Liver (tissue), 9 donors: ENCODE results near the gene DDX52. TPM values are rescaled to one million over a fixed set of nuclear protein-coding genes. Genes with fewer than 3 reads are reported as not detected.

Source experiments
- DNase-seq: peaks from one replicate; pipeline ENCODE4 v3.0.0-alpha.2; 2017; ENCODE audit warnings: low spot score
- H3K27ac ChIP-seq, 2 donors: one replicate each; pipeline ENCODE4 v1.7.0; 2013; ENCODE audit warnings: inconsistent platforms in 2 of 2, low read length in 2 of 2, control low read depth in 1 of 2, low read depth in 1 of 2, mild to moderate bottlenecking in 1 of 2
- H3K27me3 ChIP-seq, 4 donors: one replicate each; pipeline versions ENCODE4 v1.6.1 to v1.7.0; 2013; ENCODE audit warnings: low read length in 3 of 4, inconsistent platforms in 1 of 4, mild to moderate bottlenecking in 1 of 4, moderate library complexity in 1 of 4; ENCODE audit not compliant: control insufficient read depth in 4 of 4, insufficient read depth in 4 of 4
- H3K36me3 ChIP-seq, 4 donors: one replicate each; pipeline versions ENCODE4 v1.6.1 to v1.7.0; 2013; ENCODE audit warnings: low read length in 3 of 4, mild to moderate bottlenecking in 3 of 4, low read depth in 1 of 4, moderate library complexity in 1 of 4; ENCODE audit not compliant: control insufficient read depth in 4 of 4, insufficient read depth in 3 of 4
- H3K4me1 ChIP-seq, 4 donors: one replicate each; pipeline versions ENCODE4 v1.6.1 to v1.7.0; 2013; ENCODE audit warnings: low read length in 3 of 4, mild to moderate bottlenecking in 3 of 4, moderate library complexity in 1 of 4; ENCODE audit not compliant: control insufficient read depth in 4 of 4, insufficient read depth in 4 of 4
- H3K4me3 ChIP-seq, 3 donors: one replicate each; pipeline versions ENCODE4 v1.6.1 to v1.7.0; 2013; ENCODE audit warnings: low read length in 3 of 3, control low read depth in 1 of 3, low read depth in 1 of 3, mild to moderate bottlenecking in 1 of 3
- H3K9ac ChIP-seq, 2 donors: one replicate each; pipeline ENCODE4 v1.7.0; 2013; ENCODE audit warnings: low read length in 2 of 2, mild to moderate bottlenecking in 2 of 2, moderate library complexity in 2 of 2, control low read depth in 1 of 2, low read depth in 1 of 2
- H3K9me3 ChIP-seq, 4 donors: one replicate each; pipeline versions ENCODE4 v1.6.1 to v1.7.0; 2013; ENCODE audit warnings: low read length in 3 of 4; ENCODE audit not compliant: control insufficient read depth in 4 of 4
- EGR1 ChIP-seq, 2 donors: IDR thresholded peaks; 2 replicates each; pipeline ENCODE4 v1.6.1; 2016 to 2018; ENCODE audit warnings: antibody characterized with exemption in 2 of 2, low read depth in 2 of 2
- FOXA1 ChIP-seq: IDR thresholded peaks from 2 replicates; pipeline ENCODE4 v1.6.1; 2016; ENCODE audit warnings: antibody characterized with exemption
- FOXA2 ChIP-seq: IDR thresholded peaks from 2 replicates; pipeline ENCODE4 v1.6.1; 2016; ENCODE audit warnings: antibody characterized with exemption
- GABPA ChIP-seq, 2 donors: IDR thresholded peaks in 1 of 2; conservative IDR thresholded peaks in 1 of 2; 2 replicates each; pipeline ENCODE4 v1.6.1; 2016; ENCODE audit warnings: antibody characterized with exemption in 2 of 2, mild to moderate bottlenecking in 1 of 2, moderate library complexity in 1 of 2
- HNF4A ChIP-seq, 2 donors: conservative IDR thresholded peaks; 2 replicates each; pipeline ENCODE4 v1.6.1; 2016; ENCODE audit warnings: antibody characterized with exemption in 2 of 2, mild to moderate bottlenecking in 2 of 2
- HNF4G ChIP-seq: IDR thresholded peaks from 2 replicates; pipeline ENCODE4 v1.6.1; 2016; ENCODE audit warnings: antibody characterized with exemption
- JUND ChIP-seq, 2 donors: IDR thresholded peaks; 2 replicates each; pipeline ENCODE4 v1.6.1; 2016; ENCODE audit warnings: antibody characterized with exemption in 2 of 2
- NR2F2 ChIP-seq: IDR thresholded peaks from 2 replicates; pipeline ENCODE4 v1.6.1; 2016; ENCODE audit warnings: antibody characterized with exemption
- RAD21 ChIP-seq, 2 donors: IDR thresholded peaks; 2 replicates each; pipeline ENCODE4 v1.6.1; 2016; ENCODE audit warnings: antibody characterized with exemption in 2 of 2, mild to moderate bottlenecking in 2 of 2
- RXRA ChIP-seq, 2 donors: IDR thresholded peaks; 2 replicates each; pipeline ENCODE4 v1.6.1; 2017 to 2018; ENCODE audit warnings: antibody characterized with exemption in 2 of 2, mild to moderate bottlenecking in 1 of 2
- SP1 ChIP-seq: IDR thresholded peaks from 2 replicates; pipeline ENCODE4 v1.6.1; 2018; ENCODE audit warnings: antibody characterized with exemption, mild to moderate bottlenecking
- TAF1 ChIP-seq: conservative IDR thresholded peaks from 2 replicates; pipeline ENCODE4 v1.6.1; 2016; ENCODE audit warnings: antibody characterized with exemption, mild to moderate bottlenecking
- YY1 ChIP-seq: IDR thresholded peaks from 2 replicates; pipeline ENCODE4 v1.6.1; 2016; ENCODE audit warnings: antibody characterized with exemption, mild to moderate bottlenecking
- WGBS: extraction: QIAGEN DNeasy Blood & Tissue Kit; methylation state at CpG from one replicate; pipeline ENCODE4 v1.1.7; 2013; 5-methylcytosine and 5-hydroxymethylcytosine counted together
- polyA plus RNA-seq, 2 donors: library from polyadenylated mRNA; stranded (reverse) in 1 of 2; unstranded in 1 of 2; fragments of 200-250 nt in 1 of 2; fragments of >200 nt in 1 of 2; fragmentation: Nextera tagmentation in 1 of 2; extraction: Ambion mirVana in 1 of 2; gene quantifications; one replicate each; pipeline versions ENCODE4 v1.2.1 to v1.2.3, GENCODE V29; 2013 to 2015
- total RNA-seq, 2 donors: library from RNA; depleted of rRNA; stranded (reverse); fragments of >200 nt; gene quantifications; one replicate each; pipeline ENCODE4 v1.2.3, GENCODE V29; 2014
- TF ChIP-seq, protein P1 (sequence below): IDR thresholded peaks from 2 replicates; pipeline ENCODE4 v1.6.1; 2016; ENCODE audit warnings: antibody characterized with exemption
- TF ChIP-seq, protein P2 (sequence below): IDR thresholded peaks from 2 replicates; pipeline ENCODE4 v1.6.1; 2016; ENCODE audit warnings: antibody characterized with exemption
- TF ChIP-seq, protein P3 (sequence below): IDR thresholded peaks from 2 replicates; pipeline ENCODE4 v1.6.1; 2016; ENCODE audit warnings: antibody characterized with exemption, mild to moderate bottlenecking
- TF ChIP-seq, protein P4 (sequence below): fragments of 150-350 bp; IDR thresholded peaks from 2 replicates; pipeline ENCODE4 v1.5.1; 2017; ENCODE audit warnings: improper control_type of control experiment, low read depth, low read length; ENCODE audit not compliant: missing input control
- TF ChIP-seq, protein P5 (sequence below): IDR thresholded peaks from 2 replicates; pipeline ENCODE4 v1.6.1; 2016; ENCODE audit warnings: antibody characterized with exemption
- donor health status: healthy.
- donor health status: healthy.
- donor health status: healthy.
- donor health status: healthy.
- donor health status: healthy.

Gene DDX52
- total and polyA plus RNA-seq, 4 donors, result 4.6 to 14.1 (median 11.6) TPM

DNA sequence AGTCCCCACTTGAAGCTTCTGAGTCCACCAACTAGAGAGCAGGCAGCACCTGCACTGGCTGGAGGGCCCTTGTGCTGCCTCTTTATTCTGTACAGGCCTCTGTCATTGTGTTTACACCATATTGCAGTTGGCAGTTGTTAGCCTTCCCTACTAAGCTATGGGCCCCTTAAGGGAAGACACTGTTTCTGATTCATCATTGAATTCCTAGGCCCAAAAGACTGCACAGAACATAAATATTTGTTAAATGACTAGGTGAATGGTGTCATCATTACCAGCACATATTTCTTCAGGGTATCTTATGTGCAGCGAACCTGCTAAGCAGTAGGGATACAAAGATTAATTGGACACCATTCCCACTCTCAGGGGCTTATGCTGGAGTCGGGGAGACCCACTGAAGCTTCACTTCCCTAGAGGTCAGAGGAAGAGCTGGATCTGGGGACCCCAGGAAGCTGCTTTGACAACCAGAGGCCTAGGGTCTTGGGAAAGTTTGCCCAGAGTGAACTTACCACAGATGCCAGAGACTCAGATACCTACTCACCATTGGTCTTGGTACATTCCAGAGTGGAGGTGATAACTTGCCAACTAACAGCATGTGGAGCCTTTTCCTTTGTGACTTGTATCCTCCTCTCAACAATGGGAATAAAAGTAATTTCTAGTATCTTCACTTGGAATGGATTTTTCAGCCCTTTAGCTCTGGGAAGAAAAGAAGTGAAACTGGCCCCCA lies 28.7 kb upstream of the DDX52 start:
- H3K27ac ChIP-seq, result no peak overlapping the region
- H3K9ac ChIP-seq, result no peak overlapping the region
- no peak for TF ChIP-seq EGR1 (IDR thresholded peaks at IDR 0.05; ENCODE audit: low read depth in 2 of 2)
- no peak for TF ChIP-seq RXRA (IDR thresholded peaks at IDR 0.05)
- no peak for TF ChIP-seq NR2F2
- TF ChIP-seq HNF4G, result no peak
- TF ChIP-seq, protein P1, sequence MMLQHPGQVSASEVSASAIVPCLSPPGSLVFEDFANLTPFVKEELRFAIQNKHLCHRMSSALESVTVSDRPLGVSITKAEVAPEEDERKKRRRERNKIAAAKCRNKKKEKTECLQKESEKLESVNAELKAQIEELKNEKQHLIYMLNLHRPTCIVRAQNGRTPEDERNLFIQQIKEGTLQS, result no peak
- no peak for TF ChIP-seq TAF1
- TF ChIP-seq, protein P2, sequence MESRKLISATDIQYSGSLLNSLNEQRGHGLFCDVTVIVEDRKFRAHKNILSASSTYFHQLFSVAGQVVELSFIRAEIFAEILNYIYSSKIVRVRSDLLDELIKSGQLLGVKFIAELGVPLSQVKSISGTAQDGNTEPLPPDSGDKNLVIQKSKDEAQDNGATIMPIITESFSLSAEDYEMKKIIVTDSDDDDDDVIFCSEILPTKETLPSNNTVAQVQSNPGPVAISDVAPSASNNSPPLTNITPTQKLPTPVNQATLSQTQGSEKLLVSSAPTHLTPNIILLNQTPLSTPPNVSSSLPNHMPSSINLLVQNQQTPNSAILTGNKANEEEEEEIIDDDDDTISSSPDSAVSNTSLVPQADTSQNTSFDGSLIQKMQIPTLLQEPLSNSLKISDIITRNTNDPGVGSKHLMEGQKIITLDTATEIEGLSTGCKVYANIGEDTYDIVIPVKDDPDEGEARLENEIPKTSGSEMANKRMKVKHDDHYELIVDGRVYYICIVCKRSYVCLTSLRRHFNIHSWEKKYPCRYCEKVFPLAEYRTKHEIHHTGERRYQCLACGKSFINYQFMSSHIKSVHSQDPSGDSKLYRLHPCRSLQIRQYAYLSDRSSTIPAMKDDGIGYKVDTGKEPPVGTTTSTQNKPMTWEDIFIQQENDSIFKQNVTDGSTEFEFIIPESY, result no peak
- no peak for TF ChIP-seq RAD21 (IDR thresholded peaks at IDR 0.05)
- no peak for TF ChIP-seq FOXA2
- no peak for TF ChIP-seq HNF4A (conservative IDR thresholded peaks at IDR 0.05)
- TF ChIP-seq, protein P3, sequence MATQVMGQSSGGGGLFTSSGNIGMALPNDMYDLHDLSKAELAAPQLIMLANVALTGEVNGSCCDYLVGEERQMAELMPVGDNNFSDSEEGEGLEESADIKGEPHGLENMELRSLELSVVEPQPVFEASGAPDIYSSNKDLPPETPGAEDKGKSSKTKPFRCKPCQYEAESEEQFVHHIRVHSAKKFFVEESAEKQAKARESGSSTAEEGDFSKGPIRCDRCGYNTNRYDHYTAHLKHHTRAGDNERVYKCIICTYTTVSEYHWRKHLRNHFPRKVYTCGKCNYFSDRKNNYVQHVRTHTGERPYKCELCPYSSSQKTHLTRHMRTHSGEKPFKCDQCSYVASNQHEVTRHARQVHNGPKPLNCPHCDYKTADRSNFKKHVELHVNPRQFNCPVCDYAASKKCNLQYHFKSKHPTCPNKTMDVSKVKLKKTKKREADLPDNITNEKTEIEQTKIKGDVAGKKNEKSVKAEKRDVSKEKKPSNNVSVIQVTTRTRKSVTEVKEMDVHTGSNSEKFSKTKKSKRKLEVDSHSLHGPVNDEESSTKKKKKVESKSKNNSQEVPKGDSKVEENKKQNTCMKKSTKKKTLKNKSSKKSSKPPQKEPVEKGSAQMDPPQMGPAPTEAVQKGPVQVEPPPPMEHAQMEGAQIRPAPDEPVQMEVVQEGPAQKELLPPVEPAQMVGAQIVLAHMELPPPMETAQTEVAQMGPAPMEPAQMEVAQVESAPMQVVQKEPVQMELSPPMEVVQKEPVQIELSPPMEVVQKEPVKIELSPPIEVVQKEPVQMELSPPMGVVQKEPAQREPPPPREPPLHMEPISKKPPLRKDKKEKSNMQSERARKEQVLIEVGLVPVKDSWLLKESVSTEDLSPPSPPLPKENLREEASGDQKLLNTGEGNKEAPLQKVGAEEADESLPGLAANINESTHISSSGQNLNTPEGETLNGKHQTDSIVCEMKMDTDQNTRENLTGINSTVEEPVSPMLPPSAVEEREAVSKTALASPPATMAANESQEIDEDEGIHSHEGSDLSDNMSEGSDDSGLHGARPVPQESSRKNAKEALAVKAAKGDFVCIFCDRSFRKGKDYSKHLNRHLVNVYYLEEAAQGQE, result no peak
- TF ChIP-seq FOXA1, result no peak
- TF ChIP-seq SP1, result no peak
- no peak for TF ChIP-seq YY1
- TF ChIP-seq, protein P4, sequence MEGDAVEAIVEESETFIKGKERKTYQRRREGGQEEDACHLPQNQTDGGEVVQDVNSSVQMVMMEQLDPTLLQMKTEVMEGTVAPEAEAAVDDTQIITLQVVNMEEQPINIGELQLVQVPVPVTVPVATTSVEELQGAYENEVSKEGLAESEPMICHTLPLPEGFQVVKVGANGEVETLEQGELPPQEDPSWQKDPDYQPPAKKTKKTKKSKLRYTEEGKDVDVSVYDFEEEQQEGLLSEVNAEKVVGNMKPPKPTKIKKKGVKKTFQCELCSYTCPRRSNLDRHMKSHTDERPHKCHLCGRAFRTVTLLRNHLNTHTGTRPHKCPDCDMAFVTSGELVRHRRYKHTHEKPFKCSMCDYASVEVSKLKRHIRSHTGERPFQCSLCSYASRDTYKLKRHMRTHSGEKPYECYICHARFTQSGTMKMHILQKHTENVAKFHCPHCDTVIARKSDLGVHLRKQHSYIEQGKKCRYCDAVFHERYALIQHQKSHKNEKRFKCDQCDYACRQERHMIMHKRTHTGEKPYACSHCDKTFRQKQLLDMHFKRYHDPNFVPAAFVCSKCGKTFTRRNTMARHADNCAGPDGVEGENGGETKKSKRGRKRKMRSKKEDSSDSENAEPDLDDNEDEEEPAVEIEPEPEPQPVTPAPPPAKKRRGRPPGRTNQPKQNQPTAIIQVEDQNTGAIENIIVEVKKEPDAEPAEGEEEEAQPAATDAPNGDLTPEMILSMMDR, result no peak
- TF ChIP-seq GABPA (IDR thresholded peaks at IDR 0.05 in 1 of 2, conservative IDR thresholded peaks at IDR 0.05 in 1 of 2), result no peak
- TF ChIP-seq JUND (IDR thresholded peaks at IDR 0.05), result no peak
- TF ChIP-seq, protein P5, sequence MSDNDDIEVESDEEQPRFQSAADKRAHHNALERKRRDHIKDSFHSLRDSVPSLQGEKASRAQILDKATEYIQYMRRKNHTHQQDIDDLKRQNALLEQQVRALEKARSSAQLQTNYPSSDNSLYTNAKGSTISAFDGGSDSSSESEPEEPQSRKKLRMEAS, result no peak

More for the DNA sequence above, 28.7 kb upstream of the DDX52 start:
- Histone ChIP-seq H3K4me1 (peaks cover 0 to 20% (median 9%) of the 10 kb centered on the region in 4 donors), H3K36me3 (no peaks in the 10 kb centered on the region), H3K27me3 (no peaks in the 10 kb centered on the region), H3K4me3 (no peak overlapping the region), H3K9me3 (no peaks in the 10 kb centered on the region)
- DNase-seq, result no peak
- WGBS, result 91% methylated on average over 2 of the region's 2 CpGs
